ENCODE results near the gene OPTN.
"Not testable (repeated sequence)": the region's sequence is repeated elsewhere in the genome, so short reads cannot be mapped to it uniquely, and the experiment has no call there.

The OPTN gene

GRCh38 chr10:13089345-13089744 is 10.6 kb upstream of the OPTN start:
- TF ChIP-seq CTCF (IDR thresholded peaks at IDR 0.05; ENCODE audit: insufficient read depth, low read depth, low read length, missing control alignments), result no peak
- DNase-seq (ENCODE audit: low read depth), result no peak
- no peak overlapping the region for H3K4me3 ChIP-seq (ENCODE audit: low read depth, low read length)

GRCh38 chr10:13090289-13090688 is 9.7 kb upstream of the OPTN start:
- no peak for TF ChIP-seq CTCF (IDR thresholded peaks at IDR 0.05; ENCODE audit: insufficient read depth, low read depth, low read length, missing control alignments)
- no peak overlapping the region for H3K4me3 ChIP-seq (ENCODE audit: low read depth, low read length)
- no peak for DNase-seq (ENCODE audit: low read depth)

GRCh38 chr10:13091801-13092200 is 8.2 kb upstream of the OPTN start:
- no peak overlapping the region for H3K4me3 ChIP-seq (ENCODE audit: low read depth, low read length)
- no peak for DNase-seq (ENCODE audit: low read depth)
- no peak for TF ChIP-seq CTCF (IDR thresholded peaks at IDR 0.05; ENCODE audit: insufficient read depth, low read depth, low read length, missing control alignments)

GRCh38 chr10:13092291-13093102 is 7.5 kb upstream of the OPTN start:
- no peak for DNase-seq (ENCODE audit: low read depth)
- H3K4me3 ChIP-seq (ENCODE audit: low read depth, low read length), result no peak overlapping the region
- no peak for TF ChIP-seq CTCF (IDR thresholded peaks at IDR 0.05; ENCODE audit: insufficient read depth, low read depth, low read length, missing control alignments)

GRCh38 chr10:13094082-13094481 is 5.9 kb upstream of the OPTN start:
- not testable (repeated sequence) for DNase-seq (ENCODE audit: low read depth); H3K4me3 ChIP-seq (ENCODE audit: low read depth, low read length)

- H3K4me3 ChIP-seq (ENCODE audit: low read depth, low read length), result no peak overlapping the region
- TF ChIP-seq CTCF (IDR thresholded peaks at IDR 0.05; ENCODE audit: insufficient read depth, low read depth, low read length, missing control alignments), result no peak
- no peak for DNase-seq (ENCODE audit: low read depth)
Measured at GRCh38 chr10:13095094-13095493, 4.9 kb upstream of the OPTN start.

- no peak overlapping the region for H3K4me3 ChIP-seq (ENCODE audit: low read depth, low read length)
- no peak for TF ChIP-seq CTCF (IDR thresholded peaks at IDR 0.05; ENCODE audit: insufficient read depth, low read depth, low read length, missing control alignments)
- no peak for DNase-seq (ENCODE audit: low read depth)
Measured at GRCh38 chr10:13095929-13096328, 4.0 kb upstream of the OPTN start.

All from GM12865 (cell line).